ENCODE measurements around the gene FIGNL2. TPM values are rescaled to one million over a fixed set of nuclear protein-coding genes. Genes with fewer than 3 reads are reported as not detected.
"Not testable (repeated sequence)": the region's sequence is repeated elsewhere in the genome, so short reads cannot be mapped to it uniquely, and the experiment has no call there.

Gene FIGNL2, protein sequence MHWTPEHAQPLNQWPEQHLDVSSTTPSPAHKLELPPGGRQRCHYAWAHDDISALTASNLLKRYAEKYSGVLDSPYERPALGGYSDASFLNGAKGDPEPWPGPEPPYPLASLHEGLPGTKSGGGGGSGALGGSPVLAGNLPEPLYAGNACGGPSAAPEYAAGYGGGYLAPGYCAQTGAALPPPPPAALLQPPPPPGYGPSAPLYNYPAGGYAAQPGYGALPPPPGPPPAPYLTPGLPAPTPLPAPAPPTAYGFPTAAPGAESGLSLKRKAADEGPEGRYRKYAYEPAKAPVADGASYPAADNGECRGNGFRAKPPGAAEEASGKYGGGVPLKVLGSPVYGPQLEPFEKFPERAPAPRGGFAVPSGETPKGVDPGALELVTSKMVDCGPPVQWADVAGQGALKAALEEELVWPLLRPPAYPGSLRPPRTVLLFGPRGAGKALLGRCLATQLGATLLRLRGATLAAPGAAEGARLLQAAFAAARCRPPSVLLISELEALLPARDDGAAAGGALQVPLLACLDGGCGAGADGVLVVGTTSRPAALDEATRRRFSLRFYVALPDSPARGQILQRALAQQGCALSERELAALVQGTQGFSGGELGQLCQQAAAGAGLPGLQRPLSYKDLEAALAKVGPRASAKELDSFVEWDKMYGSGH
- 4.0 TPM for total RNA-seq

DNA sequence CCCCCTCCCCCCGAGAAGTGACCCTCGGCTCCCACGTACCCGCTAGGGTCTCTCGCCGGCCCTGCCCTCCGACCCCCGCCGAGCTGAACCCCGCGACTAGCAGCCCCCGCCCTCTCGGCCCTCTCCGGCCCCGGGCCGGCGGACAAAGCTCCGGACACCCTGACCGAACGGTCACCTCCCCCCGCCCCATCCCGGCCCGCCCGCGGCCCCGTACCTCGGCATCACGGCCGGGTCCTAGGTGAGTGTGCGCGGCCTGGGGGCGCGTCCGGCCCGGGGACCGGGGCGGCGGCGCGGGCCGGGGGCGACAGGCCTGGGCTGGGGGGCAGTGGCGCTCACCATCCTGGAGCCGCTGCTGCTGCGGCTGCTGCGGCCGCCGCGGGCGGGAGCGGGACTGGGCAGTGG is at the start of gene FIGNL2:
TSS of gene FIGNL2 (minus strand) at position 393 of the 402 bp plus-strand sequence. CDS start 26,305 bp downstream, outside the sequence.
- intact Hi-C loops (cut with DNase I): no loop called here
- ATAC-seq: no peak
- peak; percentile 76 for DNase-seq (ENCODE audit: low spot score)

DNA sequence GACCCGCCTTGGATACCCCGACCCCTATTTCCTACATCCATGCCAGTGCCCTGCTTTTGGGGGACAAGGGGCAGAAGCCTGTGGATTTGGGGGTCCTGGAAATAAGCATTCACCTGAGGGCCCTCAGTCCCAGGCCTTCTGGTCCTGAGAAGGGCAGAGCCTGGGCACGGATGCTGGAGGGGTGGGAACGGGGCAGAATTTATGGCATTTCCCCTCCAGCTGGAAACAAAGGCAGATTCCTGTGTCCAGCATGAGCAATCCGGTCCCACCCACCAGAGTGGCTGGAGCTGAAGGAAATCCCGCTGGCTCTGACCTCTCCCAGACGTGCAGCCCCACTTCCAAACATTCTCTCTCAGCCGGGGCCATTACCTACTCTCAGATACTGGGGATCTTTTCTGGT is 48.7 kb upstream of the FIGNL2 start:
- intact Hi-C loops (cut with DNase I): no loop called here
- DNase-seq (ENCODE audit: low spot score): no peak
- ATAC-seq: no peak

DNA sequence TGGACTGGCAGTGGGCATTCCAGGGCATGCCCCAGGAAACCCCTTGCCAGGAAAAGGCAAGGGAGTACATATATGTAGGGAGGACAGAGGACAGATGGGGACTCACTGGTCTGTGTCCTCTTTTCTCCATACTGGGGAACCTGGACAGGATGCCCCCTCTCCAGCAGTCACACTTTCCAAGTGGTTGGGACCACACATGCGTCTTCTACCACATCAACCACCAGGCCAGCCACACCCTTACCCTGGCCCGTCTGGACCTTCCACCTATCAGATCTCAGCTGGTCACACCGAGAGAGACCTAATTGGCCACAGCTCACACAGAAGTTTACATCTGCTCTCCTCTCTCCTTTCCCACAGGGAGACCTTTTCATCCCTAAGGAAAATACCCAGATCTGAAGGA is 47.7 kb upstream of the FIGNL2 start:
- no peak for DNase-seq (ENCODE audit: low spot score)
- ATAC-seq: no peak
- intact Hi-C loops (cut with DNase I): no loop called here

DNA sequence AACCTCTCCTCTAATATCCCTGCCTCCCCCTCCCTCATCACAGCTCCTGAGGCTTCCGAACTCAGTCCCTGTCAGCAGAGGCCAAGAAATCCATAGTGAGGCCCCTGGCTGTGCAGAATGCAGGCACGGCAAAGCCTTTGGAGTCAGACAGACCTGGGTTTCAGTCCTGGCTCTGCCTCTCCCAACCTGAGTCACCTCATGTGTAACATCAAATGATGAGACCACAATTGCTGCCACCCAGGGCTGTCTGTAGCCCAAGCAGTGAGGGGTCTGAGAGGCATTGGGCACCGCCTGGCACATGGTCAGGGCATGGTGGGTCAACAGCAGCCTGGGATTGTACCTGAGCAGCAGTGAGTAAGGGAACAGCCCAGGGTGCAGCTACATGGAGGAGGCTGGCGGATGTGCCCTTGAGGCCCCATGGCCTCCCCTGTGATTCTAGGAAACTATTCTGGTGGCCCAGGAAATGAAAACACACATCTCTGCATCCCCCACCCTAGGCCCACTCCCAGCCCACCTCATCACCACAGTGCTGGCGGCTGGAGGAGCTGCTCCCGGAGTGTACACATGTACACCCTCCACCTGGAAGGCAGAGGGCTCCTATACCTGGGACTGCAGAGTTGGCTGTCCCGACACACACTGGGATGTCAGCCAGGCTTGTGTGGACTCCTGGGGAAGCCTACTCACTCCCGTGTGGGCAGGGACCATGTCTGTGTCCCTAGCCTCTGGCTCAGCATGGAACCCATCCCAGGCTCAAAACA is 47.0 kb upstream of the FIGNL2 start:
- intact Hi-C loops (cut with DNase I): no loop called here
- DNase-seq (ENCODE audit: low spot score): no peak
- no peak for ATAC-seq

DNA sequence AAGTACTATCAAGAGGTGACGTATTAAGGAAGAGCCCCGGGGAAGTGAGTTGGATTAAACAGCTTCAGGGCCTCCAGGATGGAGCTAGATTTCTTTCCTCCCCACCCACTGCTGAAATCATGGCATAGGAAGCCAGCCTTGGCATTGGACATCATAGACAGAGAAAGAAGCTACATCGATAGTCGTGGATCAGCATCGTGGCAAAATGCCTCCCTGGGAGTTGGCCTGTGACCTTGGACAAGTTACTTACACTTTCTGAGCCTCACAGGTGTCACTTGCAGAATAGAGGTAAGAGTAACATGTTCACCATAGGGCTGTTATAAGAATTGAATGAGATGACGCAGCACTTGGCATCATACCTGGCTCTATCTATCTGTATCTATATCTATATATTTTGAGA is 45.3 kb upstream of the FIGNL2 start:
- intact Hi-C loops (cut with DNase I): no loop called here
- DNase-seq (ENCODE audit: low spot score): peak; percentile 26
- ATAC-seq: no peak

DNA sequence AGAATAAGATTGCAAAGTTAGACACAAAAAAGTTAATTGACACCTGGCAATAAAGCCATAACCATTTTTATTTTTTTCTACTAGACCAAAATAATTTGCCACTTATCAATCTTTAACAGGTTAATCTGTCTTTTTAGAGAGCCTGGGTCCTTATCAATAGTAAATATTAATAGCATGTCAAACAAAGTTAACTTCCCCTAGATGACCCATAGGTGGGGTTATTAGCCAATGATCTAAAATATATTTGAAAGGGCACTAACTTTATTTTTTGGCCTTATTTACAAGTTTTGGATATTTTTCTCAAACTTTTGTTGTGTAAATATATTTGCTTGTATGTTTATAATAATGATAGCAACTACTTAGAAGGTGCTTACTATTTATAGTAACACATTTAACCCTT is 43.3 kb upstream of the FIGNL2 start:
- ATAC-seq (no peak), DNase-seq (ENCODE audit: low spot score) (no peak)
- intact Hi-C loops (cut with DNase I): no loop called here

DNA sequence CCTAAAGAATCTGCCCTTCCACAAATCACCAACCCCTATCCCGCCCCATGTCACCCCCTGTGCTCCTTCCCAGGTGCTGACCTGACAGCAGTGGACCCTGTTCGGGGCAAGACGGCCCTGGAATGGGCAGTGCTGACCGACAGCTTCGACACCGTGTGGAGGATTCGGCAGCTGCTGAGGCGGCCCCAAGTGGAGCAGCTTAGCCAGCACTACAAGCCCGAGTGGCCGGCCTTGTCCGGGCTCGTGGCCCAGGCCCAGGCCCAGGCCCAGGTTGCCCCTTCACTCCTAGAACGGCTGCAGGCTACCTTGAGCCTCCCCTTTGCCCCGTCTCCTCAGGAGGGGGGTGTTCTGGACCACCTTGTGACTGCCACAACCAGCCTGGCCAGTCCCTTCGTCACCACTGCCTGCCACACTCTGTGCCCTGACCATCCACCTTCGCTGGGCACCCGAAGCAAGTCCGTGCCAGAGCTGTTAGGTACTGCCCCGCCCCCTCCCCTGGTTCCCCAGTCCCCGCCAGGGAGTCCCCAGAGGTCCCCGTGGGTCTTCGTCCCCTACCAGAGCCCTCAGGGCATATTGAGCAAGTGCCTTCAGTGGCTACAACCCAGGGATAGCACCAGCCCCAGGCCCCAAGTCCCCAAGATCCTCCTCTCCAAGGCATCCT is 42.1 kb upstream of the FIGNL2 start:
- ATAC-seq (no peak), DNase-seq (ENCODE audit: low spot score) (peak; percentile 59)
- intact Hi-C loops (cut with DNase I): no loop called here

DNA sequence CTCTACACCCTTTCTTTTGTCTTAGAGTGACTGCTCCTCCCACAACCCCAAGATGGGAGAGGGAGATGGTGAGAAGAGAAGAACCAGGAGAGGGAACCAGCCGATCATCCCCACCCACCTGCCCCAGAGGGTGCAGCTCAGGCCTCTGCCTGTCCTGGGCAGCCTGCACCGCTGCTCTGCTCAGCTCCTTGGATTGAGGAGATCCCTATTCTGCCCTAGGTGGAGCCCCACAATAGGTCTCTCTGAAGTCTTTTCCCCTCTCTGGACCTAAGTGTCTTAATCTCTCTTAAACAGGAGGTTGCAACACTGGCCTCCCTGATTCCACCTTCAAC is 41.6 kb upstream of the FIGNL2 start:
- intact Hi-C loops (cut with DNase I): no loop called here
- DNase-seq (ENCODE audit: low spot score) (peak; percentile 43), ATAC-seq (no peak)

DNA sequence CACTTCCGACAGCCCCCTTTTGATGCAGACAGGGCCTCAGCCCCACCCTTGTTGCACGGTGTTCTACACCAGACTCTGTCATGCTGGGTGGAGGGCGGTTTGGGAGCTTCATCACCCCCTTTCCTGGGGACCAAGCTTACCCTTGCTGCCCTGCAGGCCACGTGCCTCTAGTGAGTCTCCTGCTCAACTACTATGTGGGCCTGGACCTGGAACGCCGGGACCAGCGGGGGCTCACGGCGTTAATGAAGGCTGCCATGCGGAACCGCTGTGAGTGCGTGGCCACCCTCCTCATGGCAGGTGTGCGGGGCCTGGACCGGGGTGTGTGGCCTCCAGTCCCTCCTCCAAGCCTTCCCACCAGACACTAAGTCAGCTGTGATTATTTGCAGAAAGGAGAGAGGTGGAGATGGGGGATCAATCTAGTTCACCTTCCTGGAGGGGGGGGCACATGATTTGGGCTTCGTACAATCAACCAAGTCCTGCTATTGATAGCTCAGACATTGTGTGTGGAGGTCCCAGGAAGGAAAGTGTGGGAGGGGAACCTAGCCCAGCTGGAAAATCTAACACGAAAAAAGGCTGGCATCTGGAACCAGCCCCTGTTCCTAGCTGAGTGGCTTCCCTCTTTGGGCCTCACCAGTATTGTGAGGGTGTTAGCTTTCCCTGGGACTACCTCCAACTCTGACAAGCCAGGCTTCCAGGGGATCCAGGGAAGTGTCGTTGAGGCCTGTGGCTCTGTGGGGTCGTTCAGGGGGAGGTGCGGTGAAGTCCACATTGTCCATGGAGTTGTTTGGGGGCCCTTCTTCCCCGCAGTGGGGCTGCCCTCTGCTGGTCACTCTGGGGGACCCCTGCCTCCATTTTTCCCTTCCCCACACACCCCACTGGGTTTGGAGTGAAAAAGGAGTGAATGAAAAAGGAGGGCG is 41.0 kb upstream of the FIGNL2 start:
- intact Hi-C loops (cut with DNase I): no loop called here
- ATAC-seq: no peak
- peak; percentile 49 for DNase-seq (ENCODE audit: low spot score)

DNA sequence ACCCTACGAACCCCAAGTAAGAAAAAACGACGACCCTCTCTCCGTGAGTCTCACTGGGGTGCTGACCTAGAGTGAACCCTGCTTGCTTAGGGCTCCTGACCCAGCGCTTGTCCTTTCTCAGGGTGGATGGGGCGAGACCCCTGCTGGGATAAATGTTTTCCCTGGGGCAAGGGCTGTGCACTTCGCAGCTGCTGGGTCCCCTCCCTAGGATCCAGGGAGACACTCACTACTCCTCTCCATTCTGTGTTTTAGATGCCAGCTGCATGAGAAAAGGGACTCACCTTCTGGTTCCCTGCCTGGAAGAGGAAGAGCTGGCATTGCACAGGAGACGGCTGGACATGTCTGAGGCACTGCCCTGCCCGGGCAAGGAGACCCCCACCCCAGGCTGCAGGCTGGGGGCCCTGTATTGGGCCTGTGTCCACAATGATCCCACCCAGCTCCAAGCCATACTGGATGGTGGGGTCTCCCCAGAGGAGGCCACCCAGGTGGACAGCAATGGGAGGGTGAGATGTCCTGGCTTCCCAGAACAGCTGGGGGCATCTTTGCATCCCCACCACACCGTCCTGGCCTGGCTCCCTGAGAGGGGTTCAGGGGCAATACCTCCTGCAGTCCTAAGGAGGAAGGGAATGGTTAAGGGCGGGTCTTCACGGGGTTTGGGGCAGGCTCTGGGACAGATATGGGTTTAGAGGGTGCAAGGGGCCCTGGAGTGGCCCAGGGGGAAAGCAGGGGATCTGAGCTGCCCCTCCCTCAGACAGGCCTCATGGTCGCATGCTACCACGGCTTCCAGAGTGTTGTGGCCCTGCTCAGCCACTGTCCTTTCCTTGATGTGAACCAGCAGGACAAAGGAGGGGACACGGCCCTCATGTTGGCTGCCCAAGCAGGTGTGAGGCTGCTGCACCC is 40.0 kb upstream of the FIGNL2 start:
- intact Hi-C loops (cut with DNase I): no loop called here
- ATAC-seq: no peak
- DNase-seq (ENCODE audit: low spot score): no peak

DNA sequence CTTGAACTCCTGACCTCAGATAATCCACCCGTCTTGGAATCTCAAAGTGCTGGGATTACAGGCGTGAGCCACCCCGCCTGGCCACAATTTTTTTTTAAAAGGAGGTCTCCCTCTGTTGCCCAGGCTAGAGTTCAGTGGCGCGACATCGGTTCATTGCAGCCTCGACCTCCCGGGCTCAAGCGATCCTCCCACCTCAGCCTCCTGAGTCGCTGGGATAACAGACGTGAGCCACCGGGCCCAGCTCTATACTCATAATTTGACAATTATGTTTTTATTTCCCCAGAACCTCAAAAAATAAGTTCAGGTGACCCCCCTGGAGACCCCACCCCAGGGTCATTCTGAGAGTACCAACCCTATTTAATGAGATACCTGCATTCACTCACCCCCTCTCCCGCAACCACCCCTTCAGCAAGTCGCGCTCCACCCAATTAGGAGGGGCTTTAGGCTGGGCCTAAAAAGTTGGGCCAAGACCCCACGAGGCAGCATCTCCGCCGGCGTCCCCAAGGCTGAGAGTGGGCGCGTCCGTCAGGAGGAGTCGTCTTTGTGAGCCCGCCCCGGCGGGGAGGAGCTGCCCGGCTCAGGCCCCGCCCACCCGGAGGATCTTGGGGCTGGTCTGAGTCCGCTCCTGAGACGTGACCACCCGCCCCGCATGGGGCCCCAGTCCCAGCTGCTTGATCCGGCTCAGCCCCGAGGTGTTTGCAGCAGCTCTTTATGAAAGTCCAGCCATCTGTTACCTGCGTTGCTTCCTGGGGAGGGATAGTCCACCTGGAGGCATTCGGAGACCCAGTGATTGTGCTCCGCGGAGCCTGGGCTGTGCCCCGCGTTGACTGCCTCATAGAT is 39.2 kb upstream of the FIGNL2 start, which contains the start of gene ANKRD33:
TSS of gene ANKRD33 (plus strand) at position 628 of the 840 bp plus-strand sequence. CDS start at position 712, 84 bp downstream.
- intact Hi-C loops (cut with DNase I): no loop called here
- DNase-seq (ENCODE audit: low spot score) (peak; percentile 82), ATAC-seq (peak; percentile 25)

DNA sequence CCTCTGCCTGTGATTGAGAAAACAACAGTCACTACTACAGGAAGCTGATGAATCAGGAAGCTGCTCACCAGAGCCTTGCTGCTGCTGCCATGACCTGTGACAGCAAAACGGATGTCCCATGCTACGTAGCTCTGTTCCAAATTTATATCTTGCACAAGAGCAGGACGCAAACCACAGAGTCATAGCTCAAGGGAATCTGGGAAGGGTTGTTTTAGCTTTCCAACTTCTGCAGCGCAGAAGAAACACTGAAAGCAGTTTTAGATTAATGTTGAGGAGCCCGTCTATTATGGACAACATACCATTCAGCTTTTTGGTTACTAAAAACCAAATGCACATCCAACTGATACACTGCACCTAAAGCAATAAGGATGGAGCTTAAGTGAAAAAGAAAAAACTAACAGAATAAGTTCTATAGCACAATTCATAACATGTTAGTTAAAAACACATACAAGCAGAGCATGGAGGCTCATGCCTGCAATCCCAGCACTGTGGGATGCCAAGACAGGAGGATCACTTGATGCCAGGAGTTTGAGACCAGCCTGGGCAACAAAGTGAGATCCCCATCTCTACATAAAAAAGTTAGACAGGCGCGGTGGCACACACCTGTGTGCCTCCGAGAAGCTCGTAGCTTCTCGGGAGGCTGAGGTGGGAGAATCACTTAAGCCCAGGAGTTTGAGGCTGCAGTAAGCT is 37.6 kb upstream of the FIGNL2 start:
- intact Hi-C loops (cut with DNase I): no loop called here
- ATAC-seq (peak; percentile 97), DNase-seq (ENCODE audit: low spot score) (peak; percentile 82)

DNA sequence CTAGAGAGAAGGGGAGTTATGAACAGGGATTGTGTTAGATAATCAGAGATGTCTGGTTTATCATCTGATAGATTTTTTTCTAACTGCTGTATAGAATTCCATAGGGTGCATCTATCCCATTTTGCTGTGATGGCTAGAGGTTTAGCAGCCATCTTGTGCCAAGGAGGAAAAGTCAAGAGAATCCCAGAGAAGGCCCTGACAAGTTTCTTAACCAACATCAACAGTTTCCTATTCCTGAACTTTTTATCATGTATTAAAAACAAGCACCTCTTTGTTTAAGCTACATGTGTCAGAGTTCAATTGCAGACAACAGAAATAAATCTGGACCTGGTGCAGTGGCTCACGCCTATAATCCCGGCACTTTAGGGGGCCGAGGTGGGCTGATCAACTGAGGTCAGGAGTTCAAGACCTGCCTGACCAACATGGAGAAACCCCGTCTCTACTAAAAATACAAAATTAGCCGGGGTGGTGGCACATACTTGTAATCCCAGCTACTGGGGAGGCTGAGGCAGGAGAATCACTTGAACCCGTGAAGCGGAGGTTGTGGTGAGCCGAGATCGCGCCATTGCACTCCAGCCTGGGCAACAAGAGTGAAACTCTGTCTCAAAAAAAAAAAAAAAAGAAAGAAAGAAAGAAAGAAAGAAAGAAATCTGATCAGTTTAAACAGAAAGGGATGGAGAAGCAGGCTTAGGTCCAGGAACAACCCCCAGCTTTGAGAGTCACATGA is 36.9 kb upstream of the FIGNL2 start:
- DNase-seq (ENCODE audit: low spot score): peak; percentile 42
- intact Hi-C loops (cut with DNase I); ATAC-seq: not testable (repeated sequence)

DNA sequence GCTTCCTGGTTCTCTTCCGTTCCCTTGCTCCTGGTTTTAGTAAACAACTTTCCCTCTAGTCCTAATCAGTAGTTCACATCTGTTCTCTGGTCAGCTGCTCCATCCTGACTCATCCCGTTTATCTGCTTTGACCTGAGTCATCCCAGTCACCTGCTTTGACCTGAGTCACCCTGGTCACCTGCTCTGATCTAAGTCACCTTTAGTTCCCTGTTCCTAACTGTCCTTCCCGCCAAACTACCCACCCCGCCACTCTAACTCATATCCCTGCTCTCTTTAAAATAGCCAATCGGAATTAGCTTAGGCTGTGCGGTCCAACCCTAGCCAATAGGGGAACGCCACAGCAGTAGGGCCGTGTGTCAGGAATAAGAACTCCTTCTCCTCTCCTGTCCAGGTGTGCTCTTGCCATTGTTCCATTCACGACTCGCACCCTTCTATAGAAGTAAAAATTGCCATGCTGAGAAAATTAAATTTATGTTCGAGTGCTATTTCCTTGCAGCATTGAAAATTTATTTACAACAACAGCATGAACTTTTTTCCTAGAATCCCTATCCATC is 36.2 kb upstream of the FIGNL2 start:
- intact Hi-C loops (cut with DNase I): no loop called here
- DNase-seq (ENCODE audit: low spot score): peak; percentile 12
- ATAC-seq: no peak
